Measurements from ENCODE around the gene CTDSPL.
"Not testable (repeated sequence)": the region's sequence is repeated elsewhere in the genome, so short reads cannot be mapped to it uniquely, and the experiment has no call there.

The CTDSPL gene

GRCh38 chr3:37972056-37972455, 110.4 kb downstream of the CTDSPL start:
- DNase-seq = not testable (repeated sequence)

GRCh38 chr3:37973246-37974054, 111.8 kb downstream of the CTDSPL start:
- DNase-seq = no peak

GRCh38 chr3:37974121-37975083, 112.7 kb downstream of the CTDSPL start:
- DNase-seq = peak; percentile 59

- DNase-seq = no peak
These were observed 118.1 kb downstream of the CTDSPL start for GRCh38 chr3:37979541-37980461.

GRCh38 chr3:37980462-37981347, 119.0 kb downstream of the CTDSPL start:
- no peak for DNase-seq

GRCh38 chr3:37981348-37981664, 119.6 kb downstream of the CTDSPL start:
- no peak for DNase-seq

GRCh38 chr3:37982331-37982730, 120.7 kb downstream of the CTDSPL start:
- DNase-seq = no peak

GRCh38 chr3:37984051-37984450, 122.4 kb downstream of the CTDSPL start:
- no peak for DNase-seq

- DNase-seq = no peak
These were observed 122.9 kb downstream of the CTDSPL start for GRCh38 chr3:37984596-37984995.

- DNase-seq = no peak
These were observed 124.1 kb downstream of the CTDSPL start for GRCh38 chr3:37985637-37986320.

- no peak for DNase-seq
These were observed 125.0 kb downstream of the CTDSPL start for GRCh38 chr3:37986479-37987314.

- DNase-seq = no peak
These were observed 125.6 kb downstream of the CTDSPL start for GRCh38 chr3:37987315-37987697.

GRCh38 chr3:37987751-37988179, 126.1 kb downstream of the CTDSPL start:
- no peak for DNase-seq

- DNase-seq = not testable (repeated sequence)
These were observed 126.7 kb downstream of the CTDSPL start for GRCh38 chr3:37988376-37988775.

GRCh38 chr3:37988931-37989525, 127.3 kb downstream of the CTDSPL start:
- DNase-seq = no peak

GRCh38 chr3:37989821-37990480, 128.3 kb downstream of the CTDSPL start:
- no peak for DNase-seq

GRCh38 chr3:37990527-37990926, 128.8 kb downstream of the CTDSPL start, which contains the start of gene VILL:
Gene VILL (plus strand): TSS chr3:37990786. CDS start chr3:37993673, 2,887 bp downstream.
- no peak for DNase-seq

GRCh38 chr3:37991109-37991508, 129.4 kb downstream of the CTDSPL start:
- DNase-seq = no peak

- no peak for DNase-seq
These were observed 130.1 kb downstream of the CTDSPL start for GRCh38 chr3:37991823-37992222.
